NB4 (cell line): ENCODE results near the gene CCR7.

Experiments
- CTCF ChIP-seq: IDR thresholded peaks from one replicate; pipeline ENCODE4 v1.5.1; 2012; ENCODE audit warnings: low read depth, low read length
- MAX ChIP-seq: IDR thresholded peaks from 2 replicates; pipeline ENCODE4 v1.6.1; 2011; ENCODE audit warnings: low read depth, low read length
- POLR2A ChIP-seq: IDR thresholded peaks from 2 replicates; pipeline ENCODE4 v1.6.1; 2011; ENCODE audit warnings: mild to moderate bottlenecking; ENCODE audit not compliant: insufficient read length; ENCODE audit errors: extremely low read depth

- TF ChIP-seq CTCF: no peak
- no peak for TF ChIP-seq MAX
- TF ChIP-seq POLR2A: no peak
Observed at GRCh38 chr17:40541060-40541872, 24.0 kb downstream of the CCR7 start.
